HG03558 (cell line): ENCODE data around the gene LMX1A.
A peak's percentile ranks its signal among the peaks of the same experiment; 100 is the strongest.

Experiments used
- ATAC-seq: cut with Tn5 transposase; IDR thresholded peaks from one replicate; pipeline ENCODE4 v1.9.1; 2021; ENCODE audit warnings: moderate number of reproducible peaks; ENCODE audit not compliant: unreplicated experiment; ENCODE audit errors: extremely low read depth

LMX1A gene

DNA sequence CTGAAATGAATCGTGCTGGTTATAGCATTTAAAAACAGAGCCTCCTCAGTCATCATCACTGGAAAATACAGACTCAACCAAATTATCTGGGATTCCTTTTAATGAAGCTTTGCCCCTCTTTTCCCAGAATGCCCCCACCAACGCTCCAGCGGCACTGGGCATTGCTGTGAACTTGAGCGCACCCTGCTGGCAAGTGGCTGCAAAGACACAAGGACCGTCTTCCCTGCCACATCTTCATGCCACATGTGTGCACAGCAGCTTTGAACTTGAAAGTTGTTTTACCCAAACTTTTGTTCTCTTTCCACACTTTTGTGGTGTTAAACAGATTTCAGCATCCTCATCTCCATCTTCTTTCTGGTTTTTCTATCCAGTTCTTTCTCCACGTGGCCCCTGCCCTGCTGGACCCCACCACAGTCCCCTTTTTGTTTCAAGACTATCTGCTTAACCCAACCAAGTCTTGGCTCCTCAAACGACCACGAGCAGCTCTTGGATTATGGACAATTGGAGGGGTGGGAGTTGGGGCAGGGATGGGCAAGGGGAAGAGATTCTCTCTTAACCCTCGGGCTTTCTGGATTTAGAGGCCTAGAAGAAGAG is 12.8 kb upstream of the LMX1A start:
- ATAC-seq, result no peak

DNA sequence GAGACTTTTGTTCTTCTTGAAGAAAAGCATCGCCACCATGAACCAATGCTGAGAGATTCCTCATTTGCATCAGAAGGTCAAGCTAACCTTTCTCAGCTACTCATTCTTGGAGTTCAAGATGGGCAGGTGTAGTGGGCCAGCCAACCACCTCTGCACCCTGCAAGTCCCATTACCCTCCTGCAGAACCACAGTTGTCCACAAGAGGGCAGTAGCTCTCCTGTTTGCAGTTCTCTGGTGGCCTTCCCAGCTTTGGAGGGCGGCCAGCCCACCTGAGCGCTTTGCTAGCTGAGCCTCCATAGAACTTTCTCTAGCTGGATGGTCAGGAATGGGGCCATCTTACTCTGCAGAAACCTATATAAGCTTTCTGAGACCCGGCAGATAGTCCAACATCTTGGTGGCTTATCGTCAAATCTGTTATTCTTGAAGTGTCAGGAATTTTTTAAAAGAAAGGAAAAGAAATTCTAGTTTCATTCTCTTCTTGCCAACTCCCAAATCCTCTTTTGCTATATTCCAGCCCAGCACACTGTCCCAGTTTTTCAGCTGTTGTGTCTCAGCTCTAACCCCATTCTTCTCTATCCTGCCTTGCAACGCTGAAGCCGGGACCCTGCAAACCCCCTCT is 11.0 kb upstream of the LMX1A start:
- peak; percentile 70 for ATAC-seq

DNA sequence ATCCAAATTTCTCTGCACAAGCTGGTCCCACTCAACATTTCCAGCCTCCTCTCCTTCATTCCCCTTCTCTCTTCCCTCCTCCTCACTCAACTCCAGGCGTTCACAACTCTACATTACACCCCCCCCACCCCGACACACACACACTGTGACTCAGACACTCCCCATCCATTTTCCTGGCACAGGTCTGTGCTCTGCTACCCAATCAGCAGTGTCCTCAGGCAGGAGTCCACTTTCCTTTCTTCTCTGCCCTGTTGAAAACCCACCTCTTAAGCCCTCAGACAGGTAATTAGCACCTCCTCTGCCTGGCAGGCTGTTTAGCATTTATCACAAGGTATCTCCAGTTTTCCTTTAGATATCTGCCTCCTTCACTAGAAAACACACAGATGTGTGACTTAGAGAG is 8.8 kb upstream of the LMX1A start:
- no peak for ATAC-seq

DNA sequence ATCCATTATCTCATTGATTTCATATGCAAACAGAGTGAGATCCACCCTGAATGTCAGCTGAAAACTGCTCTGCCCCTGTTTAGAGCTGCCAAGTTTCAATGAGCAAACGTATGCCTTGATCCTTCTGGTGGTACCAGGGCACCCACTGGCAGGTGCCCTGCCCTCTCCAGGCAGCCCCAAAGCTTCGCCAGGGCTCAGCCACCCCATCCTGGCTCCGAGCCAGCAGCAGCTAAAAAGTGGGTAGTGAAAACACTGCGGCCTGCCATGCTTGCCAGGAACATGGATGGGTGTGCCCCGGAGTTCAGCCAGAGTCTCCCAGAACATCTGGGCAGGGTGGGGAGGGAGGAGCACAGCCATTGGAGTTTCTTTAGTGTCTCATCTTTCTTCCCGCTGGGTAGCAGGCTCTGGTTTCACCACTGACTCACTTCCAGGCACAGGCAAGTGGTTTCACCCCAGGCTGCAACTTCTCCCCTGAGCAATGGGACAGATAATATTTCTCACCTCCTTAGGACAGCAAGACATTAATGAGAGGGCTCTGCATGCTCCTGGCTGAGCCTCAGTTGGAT is 8.1 kb upstream of the LMX1A start:
- ATAC-seq, result no peak

DNA sequence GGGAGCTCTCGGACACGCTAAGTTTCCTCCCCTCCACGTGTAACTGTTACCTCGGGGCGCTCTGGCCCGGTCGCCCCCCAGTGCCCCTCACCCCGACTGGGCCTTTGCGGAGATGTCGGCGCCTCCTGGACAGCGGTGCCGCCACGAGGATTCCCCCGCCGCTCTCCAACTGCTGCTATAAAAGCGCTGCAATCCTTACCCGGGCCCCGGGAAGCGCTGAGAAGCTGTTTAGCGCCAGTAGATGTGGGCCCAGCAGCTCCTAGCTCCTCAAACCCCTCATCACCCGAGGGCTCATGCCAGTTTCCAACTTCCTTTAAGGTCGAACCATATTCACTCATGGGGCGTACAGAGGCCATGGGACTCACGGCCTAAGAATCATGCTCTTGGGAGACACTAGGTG is 361 bp upstream of the LMX1A start:
- ATAC-seq, result no peak

DNA sequence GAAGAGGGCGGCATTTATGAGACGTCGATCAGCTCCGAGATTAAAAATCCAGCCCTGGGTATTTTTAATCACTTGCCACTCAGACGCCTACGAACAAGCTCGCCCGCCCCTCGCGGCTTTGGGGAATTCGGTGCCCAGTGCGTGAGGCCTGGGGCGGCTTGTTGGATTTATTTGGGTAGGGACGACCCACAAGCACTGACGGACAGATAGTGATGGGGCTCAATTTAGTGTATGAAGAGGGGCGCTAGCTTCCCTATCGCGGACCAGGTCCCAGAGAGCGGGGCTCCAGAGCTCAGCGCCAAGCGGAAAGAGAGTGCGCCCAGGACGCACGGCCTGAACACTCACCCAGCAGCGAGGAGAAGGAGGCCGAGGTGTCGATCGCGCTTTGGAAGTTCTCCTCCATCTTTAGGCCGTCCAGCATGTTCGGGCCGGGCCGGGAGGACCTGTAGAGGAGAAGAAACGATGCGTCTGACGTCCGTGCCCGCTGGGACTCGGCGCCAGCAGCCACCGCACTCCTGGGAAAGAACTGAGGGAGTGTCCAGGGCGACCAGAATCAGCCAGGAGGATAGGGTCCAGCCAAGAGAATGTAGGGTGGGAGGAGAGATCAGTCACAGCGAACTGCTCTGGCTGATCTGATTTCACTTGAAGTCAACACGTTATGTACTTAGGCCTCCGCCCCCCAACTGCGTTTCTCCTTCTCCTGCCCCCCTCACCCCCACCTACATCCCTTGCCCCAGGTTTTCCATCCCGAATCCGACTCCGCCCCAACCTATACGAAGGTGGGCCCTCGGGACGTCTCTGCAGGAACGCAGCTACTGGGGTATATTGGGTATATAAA is 1.2 kb downstream of the LMX1A start:
- ATAC-seq, result no peak

DNA sequence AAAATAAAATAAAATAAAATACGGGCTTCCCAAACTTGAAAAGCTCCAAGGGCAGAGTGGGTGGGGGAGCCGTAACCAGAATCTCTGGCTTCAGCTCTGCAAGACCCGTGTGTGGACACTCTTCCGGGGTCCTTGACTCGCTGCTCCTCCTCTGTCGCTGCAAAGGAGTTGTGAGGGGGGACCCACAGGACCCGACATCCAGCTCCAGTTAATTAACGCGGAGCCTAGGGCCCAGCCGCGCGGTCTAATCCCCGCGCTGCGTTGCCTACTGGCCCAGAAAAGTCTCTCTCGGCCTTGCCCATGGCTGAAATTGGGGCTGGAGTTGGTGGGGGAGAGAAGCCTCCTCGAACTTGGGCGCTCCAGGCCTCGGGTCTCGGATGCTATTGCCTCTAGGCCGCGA is 1.8 kb downstream of the LMX1A start:
- ATAC-seq, result no peak

DNA sequence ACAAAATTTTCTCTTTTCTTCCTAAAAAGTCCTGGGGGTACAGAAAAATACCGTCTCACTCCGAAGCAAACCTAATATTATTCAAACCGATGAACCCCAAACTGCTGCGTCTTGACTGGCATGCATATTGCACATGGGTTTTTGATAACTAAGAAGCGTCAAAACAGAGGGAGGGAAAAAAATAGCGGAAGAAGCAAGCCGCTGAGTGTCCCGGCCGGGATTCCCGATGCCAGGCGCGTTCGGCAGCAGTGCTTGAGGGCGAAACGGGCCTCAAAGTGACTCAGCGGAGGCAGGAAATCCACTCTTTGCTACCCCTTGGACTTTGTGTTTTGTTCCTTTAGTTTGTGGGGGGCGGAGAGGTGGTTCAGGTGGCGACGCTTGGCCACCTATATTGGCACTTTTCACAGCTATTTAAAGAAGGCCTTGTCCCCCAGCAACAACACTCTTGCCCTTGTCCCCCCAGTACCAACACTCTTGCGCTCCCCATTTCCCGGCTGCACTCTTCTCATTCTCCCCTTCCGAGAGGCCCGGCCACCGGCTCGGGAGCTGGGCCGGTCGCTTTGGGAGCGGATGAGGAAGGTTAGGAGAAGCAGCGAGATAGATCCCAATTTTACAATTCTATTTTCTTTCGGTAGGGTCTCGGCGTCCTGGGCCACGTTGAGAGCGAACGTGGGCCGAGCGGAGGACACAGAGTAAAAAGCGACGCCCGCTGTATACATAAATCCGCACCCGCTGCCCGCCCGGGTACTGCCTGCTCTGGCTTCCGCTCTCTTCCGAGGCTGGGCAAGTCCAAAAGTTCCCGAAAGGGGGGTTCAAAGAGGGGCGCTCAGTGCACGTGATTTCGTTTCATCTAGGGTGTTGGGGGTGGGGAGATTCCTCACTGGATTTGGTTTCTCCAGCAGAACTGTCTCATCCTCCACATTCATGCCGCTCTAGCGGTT is 2.5 kb downstream of the LMX1A start:
- no peak for ATAC-seq

DNA sequence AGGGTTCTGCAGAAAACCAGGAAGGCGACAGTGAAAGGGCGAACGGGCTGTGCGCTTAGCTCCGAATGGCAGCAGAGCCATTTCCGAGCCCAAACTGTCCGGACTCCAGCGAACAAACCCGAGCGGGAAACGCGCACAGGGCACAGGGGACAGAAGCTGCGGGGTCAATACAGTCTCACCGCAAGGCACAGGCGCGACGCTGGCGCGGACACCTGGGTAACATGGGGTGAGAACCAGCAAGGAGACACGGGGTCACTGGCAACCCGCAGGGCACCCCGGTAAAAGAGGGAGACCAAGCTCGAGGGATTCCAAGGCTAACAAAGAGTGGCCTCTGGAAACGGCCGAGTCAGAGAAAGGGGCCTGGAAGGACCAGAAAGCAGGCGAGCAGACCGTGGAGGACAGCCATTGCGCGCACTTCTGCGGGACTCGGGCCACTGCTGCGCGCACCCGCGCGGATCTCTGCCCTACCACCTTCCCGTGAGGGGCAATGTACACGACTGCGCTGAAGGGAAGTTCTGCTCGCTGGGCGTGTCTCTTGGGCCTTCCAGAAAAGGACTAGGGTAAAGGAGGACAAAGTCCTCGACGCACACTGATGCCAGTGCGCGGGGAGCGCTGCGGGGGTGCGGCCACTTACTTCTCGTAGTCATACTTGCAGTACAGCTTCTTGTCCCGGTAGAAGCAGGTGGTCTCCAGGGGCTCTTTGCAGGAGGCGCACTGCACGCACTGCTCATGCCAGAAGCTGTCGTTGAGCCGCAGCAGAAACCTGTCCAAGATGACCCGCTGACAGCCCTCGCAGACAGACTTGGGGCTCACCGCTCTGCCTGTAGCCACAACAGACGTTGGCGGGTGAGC is 3.8 kb downstream of the LMX1A start:
- no peak for ATAC-seq

DNA sequence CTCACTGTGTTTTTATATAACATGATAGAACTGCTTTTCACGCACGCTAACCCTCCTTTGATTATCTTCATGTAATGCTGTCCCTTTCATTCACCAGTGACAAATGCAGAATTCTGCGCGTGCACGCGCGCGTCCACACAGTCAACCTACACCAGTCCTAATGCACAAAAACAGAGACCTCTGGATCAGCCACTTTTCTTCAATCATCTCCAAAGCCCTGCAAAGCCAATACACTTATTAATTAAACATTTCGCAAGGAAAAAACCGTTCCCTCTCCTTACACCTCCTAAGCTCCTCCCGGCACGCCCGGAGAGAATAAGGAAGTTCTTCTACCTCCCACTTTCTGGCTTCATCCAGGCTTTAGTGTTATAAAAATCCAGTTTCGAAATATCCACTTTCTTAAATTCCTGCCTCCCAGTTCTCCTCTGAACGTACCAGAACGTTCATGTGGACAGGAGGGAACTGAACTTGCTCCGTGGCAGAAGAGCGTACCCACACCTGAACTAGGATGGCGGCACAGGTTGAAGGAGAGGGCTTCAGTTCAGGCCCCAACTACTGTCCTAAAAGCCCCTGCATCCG is 4.6 kb downstream of the LMX1A start:
- no peak for ATAC-seq

DNA sequence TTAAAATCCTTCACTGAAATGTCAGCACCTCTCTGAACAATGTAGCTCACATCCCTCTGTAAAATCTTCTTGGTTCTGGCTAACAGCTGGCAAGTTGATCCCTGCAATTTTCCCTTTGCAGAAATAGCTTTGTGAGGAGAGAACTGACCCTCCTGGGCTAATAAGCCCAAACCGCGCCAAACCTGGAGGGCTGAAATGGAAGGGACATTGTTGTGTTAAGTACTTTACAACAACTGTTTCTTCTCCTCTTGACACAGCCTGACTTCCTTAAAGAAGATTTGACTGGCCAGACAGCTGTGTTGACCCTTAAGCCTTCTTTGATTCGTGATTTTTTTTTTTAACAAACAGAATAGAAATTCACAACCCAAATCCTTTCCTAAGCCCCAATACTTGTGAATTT is 5.7 kb downstream of the LMX1A start:
- ATAC-seq, result no peak

DNA sequence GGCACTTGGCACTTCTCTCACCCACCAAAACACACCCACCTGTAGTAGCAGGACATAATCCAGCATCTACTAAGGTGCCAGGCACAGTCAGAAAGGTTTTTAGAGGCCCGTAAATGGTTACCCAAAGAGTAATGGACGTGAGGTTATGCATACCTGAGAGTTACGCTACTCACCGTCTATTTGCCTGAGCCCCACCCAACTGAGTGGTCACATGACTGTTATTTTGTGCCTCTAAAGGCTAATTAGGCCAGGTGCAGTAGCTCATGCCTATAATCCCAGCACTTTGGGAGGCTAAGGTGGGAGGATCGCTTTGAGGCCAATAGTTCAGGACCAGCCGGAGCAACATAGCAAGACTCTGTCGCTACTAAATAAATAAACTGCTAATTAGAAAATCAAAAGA is 11.0 kb downstream of the LMX1A start:
- no peak for ATAC-seq

DNA sequence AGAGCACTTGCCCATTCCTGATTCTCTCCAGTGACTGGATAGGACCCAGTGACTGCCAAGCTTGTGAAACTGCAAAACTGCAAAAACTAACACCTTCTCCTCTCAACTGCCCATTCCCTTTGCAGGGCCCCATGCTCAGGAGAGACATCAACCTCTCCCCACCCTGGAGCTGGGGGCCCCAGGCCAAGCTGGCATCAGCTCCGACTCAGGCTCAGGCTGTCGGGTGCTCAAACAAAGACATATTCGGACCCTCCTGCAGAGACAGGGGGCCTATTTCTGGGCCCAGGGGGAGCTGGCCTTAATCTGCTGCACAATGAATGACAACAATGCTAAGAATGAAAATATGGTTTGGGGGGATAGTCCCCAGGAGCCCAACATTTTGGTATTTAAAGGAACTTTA is 11.8 kb downstream of the LMX1A start:
- ATAC-seq, result no peak

DNA sequence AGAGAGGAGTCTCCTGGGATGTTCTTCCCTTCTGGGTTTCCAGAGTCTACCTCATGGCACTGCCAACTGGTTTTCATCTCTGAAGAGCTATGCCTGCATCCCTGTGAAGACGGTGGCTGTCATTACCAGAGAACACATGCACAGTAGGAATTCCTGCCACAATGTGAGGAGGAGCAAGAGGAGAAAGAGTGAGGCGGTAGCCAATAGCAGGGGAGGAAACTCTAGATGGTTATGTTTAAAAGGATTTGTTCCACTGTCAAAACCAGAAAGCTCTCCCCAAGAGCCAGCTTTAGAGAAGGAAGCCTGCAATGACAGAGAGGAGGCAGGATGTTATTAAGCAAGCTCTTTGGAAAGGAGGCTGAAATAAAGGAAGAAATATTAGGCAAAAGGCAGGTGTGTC is 12.3 kb downstream of the LMX1A start:
- ATAC-seq, result no peak

DNA sequence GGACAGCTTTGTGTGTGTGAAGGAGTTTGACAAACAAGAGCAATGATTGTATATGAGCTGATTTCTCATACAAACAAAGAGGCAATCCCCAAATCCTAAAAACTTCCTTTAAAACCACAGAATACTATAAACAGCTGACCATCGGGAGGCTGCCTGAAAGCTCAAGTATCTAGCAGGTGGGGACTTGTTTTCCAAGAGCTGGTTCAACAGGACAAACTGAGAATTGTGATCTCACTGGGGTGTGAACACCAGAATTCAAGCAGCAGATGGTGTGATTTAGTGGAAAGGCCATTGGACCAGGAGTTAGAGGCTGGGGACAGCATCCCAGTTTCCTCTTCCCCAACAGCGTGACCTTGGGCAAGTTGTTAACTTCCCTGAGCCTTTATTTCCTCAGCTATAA is 13.9 kb downstream of the LMX1A start:
- no peak for ATAC-seq

DNA sequence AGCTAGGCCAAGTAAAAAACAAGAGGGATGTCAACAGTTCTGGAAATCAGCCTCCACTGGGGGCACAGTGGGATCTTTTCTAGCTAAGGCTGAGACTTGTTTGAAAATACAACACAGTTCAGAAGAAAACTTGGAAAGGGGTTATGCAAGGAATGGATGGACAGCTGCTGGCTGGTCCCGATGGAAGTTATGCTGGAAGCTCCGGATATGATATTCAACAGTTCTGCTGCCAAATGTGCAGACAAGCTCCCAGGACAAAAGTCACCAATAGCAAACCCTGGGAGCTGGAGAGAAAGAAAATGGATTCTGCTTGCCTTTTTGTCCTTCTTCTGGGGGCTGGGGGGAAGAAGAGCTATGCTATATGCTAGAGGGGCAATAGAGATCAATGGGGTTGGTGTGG is 14.3 kb downstream of the LMX1A start:
- ATAC-seq, result no peak

DNA sequence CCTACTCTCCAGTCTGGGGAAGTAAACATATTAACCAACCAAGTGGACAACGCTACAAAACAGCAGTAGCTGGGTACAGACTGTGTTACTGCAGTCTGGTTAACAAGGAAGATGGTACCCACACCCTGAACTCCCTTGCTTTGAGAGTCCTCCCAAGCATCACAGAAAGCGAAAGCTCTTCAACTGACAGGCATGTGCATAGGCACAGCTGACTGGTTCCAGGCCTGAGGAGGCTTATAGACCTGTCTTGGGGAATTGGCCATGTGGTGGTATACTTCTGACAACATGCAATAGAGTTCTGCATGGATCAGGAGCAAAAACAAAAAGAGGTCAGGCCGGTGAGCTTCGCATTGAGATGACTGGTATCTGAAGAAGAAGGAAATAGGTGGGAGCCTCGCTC is 17.4 kb downstream of the LMX1A start:
- ATAC-seq, result no peak

DNA sequence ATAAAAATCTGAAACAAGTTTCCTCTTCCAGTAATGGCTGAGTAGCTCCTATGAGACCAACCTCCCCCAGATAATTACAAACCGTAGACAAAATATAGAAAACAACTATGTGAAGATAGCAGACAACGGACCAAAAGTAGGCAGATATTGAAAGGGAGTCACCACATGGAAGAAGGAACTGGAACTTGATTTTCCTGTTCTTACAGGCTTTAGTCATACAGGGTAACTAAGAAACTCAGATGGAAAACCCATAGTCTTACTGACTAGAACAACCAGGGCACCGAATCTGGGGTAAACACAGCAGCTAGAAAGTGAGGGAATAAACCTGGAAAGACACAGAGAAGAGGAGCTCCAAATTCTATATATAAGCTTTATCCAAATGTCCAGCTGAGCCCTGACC is 26.0 kb downstream of the LMX1A start:
- no peak for ATAC-seq

DNA sequence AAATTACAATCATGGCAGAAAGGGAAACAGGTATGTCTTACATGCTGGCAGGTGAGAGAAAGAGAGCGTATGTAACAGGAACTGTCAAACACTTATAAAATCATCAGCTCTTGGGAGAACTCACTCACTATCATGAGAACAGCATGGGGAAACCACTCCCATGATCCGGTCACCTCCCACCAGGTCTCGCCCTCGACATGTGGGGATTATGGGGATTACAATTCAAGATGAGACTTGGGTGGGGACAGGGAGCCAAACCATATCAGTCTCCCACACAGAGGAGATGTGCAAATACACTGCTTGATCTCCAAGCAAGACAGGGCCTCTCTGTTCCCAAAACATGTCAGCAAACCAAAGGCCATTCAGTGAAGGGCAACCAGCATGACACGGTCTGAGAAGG is 27.4 kb downstream of the LMX1A start:
- no peak for ATAC-seq
